ENCODE data around the gene PDE7B.

Gene PDE7B

DNA sequence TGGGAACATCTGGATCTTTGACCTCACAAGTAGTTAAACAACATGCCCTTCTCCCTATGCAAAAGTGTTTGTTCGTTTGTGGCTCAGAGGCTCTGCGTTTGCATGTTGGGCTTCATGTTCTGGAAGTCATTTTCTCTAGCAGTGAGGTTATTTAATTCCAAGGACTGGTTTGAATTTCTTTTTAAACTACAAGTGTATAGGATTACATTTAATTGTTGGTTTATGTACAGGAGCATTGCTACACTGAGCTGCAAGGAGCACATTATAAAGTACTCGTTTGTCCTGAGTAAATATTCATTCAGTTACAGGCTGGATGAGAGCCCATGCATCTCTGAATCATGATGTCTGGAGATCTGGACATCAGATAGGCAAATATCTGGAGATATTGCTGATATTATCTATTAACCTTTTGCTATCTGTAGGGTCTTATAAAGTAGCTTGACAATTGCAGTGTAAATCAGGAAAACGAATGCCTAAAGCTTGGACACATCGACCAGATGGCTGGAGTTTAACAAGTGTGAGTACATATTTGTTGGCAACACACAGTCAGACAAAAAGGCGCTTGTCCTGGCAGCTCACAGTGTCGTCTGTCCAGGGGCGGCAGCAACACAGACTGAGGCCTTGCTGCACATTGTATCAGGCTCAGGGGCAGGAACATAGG, 84.6 kb downstream of the PDE7B start:
- no peak for DNase-seq (ENCODE audit: low read depth in 2 of 2)

DNA sequence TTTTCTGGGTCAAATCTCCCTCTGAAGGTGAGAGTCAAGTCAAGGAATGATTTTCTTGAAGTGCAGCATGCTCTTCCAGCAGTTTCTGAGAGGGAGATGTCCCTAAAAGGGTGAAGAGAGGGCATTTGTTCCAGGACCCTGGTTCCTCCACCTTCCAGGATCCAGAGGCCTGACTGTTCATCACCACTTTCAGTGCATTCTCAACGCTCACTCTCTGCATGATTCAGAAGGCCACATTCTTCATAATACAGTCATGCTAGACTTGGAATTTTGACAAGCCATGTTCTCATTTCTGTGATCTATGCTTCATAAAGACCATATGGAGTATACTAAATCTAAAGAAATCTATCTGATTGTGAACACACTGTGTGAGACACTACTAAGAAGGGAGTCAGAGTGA, 85.1 kb downstream of the PDE7B start:
- DNase-seq (ENCODE audit: low read depth in 2 of 2) = no peak

DNA sequence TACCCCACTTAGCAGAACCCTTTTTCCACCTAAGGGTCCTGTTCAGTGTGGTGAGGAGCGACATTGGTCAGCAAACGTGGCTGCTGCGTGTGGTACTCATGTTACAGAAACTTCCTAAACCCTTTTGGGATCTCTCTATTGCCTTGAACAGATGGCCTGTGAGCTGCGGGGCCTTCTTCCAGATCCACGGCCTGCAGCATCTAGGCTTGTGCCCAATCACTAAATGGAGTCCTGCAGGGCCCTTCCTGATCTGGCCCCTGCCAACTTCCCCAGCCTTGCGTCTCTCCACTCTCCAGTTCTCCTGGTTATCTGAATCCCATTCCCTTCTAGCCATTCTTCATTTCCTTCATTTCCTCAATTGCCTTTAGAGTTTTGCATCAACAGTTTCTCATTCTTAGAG, 85.6 kb downstream of the PDE7B start:
- DNase-seq (ENCODE audit: low read depth in 2 of 2) = no peak

DNA sequence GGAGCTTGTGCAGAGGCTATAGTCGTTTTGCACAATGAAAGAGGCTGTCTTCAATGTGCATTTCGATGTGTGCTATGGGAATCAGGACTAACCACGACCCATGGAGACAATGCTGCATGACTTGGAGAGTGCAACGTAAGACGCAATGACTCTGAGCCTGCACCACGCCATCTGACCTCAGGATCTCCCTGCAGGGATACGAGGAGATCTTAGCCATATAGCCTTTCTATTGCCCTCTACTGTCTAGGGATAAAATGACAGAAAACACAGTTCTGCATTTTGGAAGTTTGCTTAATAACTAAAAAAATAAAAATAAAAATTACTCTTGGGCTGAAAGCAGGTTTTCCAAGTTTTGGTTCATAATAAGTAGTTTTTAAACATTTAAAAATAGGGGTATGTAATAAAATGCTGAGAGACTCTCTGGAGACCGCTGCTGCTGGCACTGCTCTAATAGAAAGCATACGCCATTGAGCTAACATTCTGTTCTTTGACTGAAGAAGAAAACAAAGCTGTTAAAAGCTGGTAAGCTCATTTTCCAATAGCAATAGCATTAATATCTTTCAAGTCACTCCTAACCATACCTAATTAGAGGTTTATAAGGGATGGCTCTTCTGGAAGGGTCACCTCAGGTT, 87.2 kb downstream of the PDE7B start:
- DNase-seq (ENCODE audit: low read depth in 2 of 2) = no peak

DNA sequence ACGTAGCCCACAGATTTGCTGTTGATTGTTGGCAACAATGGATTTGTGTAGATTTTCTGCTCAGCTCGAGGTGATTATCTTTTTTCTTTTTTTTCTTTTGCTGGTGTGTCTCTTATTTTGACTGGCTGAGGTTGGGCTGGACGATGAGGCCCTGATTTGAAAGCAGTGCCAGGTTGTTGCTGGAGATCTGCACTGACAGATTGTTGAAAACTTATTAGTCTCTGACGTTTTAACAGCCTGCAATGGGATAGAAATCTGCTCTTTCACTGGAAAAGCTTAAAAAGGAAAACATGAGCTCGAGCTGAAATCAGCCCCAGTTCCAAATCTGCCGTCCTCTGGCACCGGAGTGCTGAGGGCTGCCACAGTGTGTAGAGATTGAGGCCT, 87.7 kb downstream of the PDE7B start:
- no peak for DNase-seq (ENCODE audit: low read depth in 2 of 2)

DNA sequence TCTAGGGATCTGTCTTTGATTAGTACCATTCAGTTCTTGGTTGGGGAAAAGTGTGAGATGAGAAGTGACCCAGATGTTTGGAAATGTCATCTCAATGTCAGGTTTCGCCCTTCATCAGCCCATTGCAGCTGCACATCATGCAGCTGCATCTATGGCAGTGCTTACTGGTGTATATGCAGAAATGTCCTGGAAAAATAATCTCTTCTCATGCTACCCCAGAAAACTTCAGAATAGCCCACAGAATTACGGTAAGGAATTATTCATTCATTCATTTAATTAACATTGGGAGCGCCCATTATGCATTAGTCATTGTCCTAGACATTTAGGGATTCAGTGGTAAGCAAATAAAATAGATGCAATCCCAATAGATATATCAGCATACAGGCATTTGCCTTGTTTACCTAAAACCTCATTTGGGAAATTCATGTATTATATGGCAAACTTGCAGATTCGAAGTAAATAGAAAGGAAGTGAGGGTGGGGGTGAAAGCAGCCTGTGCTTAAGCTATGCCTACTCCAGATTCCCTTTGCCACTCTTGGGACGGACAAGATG, 89.2 kb downstream of the PDE7B start:
- DNase-seq (ENCODE audit: low read depth in 2 of 2) = no peak

DNA sequence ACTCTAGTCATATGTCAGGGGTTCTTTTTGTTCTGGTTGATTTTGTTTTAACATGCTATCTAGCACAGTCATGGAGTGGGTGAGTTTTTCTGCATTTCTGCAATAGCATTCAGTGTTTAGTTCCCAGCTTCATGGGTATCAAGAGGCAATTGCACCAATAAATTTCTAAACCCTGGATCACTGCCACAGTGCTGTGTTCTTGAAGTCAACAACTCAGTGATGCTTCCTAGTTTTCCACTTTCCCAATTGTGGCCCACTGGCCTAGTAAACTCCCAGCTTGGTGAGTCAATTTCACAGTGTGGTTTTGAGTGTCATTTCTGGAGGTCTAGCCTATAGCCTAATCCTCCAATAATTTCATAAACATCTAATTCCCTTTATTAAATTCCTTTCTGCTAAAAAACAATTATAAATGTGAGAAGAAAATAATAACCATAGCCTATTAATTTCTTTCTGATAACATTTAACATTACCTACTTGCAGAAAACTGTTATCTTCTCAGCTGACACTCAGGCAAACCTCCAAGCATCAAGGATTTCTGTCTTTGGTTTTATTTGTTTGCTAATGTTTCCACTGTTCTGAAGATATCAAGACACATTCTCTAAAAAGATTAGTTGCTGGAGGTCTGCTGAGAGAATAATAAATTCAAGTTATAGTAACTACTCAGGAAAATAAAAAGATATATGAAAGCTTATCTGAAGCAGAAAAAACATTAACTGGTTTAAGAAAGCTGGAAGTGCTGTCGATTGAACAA, 89.9 kb downstream of the PDE7B start:
- DNase-seq (ENCODE audit: low read depth in 2 of 2) = no peak

DNA sequence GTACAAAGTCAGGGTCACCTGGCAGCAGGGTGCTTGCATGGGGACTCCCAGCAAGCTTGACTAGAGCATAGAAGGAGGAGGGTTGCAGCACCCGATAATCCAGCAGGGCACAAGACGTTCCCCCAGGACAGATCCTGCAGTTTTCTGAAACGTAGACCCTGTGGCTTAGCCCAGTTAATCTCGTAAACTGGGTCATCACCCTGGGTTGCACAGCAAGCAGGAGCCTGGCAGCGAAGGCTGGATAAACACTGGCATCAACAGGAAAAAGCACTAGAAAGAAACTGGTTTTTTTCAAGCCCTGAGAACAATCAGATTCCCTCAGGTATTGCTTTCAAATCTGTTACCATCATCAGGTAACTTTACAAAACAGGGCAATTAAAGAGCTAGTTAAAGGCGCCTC, 92.6 kb downstream of the PDE7B start:
- no peak for DNase-seq (ENCODE audit: low read depth in 2 of 2)

DNA sequence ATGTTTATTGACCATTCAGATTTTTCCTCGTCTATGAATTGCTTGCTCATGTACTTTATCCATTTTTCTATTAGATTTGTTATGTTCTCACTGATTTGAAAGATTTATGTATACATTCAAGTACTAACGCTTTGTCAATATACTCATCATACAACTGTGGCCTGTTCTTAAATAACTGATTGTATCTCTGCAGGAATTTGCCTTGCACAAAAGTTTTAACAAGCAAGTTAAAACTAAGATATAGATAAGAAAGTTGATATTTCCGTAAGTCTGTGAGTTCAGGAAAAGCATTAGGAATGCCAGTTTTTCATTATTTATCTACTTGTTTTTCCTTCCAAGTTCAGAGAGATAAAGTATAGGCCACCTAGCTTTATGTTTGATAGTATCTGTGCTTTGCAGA, 95.2 kb downstream of the PDE7B start:
- DNase-seq (ENCODE audit: low read depth in 2 of 2) = no peak

DNA sequence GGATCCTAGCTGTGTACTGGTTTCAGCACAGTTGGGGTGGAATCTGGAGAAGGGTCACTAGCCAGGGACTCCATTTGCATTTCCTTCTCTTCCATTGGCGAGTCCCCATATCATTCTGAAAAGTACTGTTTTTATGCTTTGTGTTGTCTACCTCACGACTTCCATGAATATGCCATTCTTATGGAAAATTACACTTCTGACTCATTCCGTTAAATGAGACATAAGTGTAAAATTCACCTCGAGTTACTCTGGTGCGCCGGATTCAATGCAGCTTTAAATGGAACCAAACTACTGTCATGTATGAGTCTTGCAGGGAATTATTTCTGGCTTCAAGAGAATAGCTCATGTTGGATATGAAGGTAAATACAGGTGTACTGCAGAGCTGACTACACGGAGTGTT, 99.2 kb downstream of the PDE7B start:
- no peak for DNase-seq (ENCODE audit: low read depth in 2 of 2)

DNA sequence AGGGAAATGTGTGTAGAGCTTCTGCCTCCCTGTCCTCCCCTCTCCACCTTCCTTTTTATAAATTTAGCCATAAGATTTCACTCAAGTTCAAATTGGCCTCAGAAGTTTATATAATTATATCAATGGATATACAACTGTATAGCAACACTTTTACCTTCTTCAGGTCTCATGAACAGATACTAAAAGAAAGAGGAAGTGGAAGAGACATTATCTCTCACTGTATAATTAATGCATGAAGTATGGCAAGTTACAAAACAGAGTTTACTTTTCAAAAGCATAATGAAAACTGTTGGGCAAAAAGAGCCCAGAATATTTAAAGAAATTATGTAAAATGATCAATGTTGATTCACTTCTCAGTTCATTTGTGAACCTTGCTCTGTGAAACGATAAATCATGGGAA, 99.7 kb downstream of the PDE7B start:
- no peak for DNase-seq (ENCODE audit: low read depth in 2 of 2)

DNA sequence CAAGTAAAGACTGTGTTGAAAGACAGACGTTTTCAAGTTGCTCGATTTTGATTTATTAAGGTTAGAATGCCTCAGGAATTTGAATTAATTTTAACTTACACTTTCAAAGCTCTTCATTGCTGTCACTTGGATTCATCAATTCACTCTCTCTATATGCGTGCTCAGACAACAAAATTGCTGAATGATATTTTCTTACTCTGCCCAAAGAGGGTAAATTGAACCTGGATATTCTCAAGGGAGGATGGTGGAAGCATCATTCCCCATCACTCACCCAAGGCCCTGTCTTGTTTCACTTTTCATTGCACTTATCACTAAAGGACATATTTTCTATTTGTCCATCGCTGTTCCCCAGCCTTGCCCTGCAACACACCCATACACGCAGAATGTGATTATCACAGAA, 102.3 kb downstream of the PDE7B start:
- DNase-seq (ENCODE audit: low read depth in 2 of 2) = no peak

DNA sequence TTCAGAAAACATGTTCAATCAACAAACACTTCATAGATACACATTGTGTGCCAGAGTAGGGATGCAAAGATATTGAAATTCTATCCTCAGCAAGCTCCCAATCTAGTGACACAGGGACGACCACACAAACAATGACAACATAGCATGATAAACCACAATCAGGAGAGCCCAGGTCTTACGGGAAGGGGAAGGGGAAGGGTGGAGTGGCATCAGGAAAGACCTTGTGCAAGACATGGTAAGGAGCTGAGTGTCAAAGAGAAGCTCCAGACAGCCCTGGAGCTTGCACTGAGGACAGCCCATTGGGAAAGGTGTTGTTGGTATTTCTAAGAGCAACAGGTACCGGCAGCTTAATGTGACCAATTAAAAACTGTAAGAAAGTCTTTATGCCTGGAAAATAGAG, 103.6 kb downstream of the PDE7B start:
- no peak for DNase-seq (ENCODE audit: low read depth in 2 of 2)

DNA sequence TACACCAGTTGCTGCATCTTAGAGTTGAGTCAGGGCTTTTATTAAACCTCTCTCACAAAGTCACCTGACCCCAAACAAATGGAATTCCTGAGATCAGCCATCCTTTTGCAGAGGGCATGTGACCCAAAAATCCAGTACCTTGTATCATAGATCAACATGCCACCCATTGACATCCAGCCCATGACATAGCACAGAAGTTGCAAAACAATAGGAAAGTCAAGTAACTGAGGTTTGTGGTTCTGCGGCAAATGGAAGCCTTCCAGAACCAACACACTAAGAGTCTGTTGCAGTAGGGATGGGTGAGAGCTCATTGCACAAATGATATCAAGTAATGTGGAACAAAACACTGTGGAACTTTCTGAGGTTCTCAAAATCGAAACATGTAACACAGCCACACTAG, 111.2 kb downstream of the PDE7B start:
- no peak for DNase-seq (ENCODE audit: low read depth in 2 of 2)

DNA sequence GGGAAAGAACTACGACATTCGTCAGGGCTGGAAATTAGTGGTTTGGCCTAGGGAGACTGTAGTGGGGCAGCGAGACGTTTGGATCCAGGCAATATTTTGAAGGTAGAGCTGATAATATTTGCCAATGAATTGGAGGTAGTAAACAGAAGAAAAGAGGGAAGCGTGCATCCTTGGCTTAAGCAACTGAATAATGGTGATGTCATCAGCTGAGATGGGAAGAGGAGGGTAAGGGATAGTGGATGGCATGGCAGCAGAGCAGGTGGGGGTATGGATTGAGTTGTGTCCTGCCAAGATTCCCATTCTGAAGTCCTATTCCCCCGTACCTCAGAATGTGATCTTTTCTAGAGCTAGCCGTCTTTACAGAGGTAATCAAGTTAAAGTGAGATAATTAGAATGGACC, 119.2 kb downstream of the PDE7B start:
- DNase-seq (ENCODE audit: low read depth in 2 of 2) = no peak

DNA sequence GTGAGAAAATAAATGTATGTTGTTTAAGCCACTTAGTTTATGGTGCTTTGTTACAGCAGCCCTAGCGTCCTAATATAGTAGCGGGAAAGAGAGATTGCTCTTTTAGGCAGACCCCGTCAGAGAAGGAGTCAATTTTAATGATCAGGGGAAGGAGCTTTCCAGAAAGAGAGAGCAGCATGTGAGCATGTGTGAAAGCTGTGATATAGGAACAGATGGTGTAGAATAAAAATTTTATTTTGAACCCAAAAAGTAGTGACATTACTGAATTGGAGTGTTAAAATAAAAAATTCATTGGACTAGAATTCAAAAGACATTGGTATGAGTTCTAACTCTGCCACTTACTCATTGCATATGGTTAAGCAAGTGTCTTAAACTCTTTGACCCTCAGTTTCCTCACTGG, 119.8 kb downstream of the PDE7B start:
- DNase-seq (ENCODE audit: low read depth in 2 of 2) = no peak

DNA sequence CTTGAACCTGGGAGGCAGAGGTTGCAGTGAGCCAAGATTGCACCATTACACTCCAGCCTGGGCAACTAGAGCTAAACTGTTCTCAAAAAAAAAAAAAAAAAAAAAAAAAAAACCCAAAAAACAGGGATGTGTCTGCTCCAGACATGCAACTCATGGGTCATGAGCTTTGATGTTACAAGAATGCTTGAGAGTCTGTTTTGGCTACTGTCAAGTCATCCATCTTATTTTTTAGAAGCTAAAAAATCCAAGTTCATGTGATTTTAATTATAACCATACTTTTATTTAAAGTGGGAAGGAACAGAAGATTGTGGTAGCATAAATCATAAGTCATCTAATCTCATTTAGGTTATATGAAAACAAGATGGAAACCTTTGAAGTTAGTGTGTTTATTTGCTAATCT, 120.6 kb downstream of the PDE7B start:
- no peak for DNase-seq (ENCODE audit: low read depth in 2 of 2)

DNA sequence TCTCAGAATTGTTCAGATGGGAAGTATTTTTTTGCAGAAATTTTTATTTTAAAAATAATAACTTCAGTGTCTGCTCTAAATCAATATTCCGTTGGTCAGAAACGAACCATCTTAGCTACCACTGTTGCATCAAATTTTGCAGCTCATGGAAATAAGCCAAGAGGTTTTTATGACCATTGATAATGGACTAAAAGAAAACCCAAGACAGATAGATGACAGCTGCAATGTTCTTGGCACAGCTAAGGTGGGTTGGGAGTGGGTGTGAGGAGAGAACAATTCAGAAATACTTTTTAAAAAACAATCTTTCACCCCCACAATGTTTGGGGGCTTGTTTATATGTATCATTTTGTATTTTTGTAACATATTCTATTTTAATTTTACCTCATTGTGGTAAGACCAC, 121.1 kb downstream of the PDE7B start:
- DNase-seq (ENCODE audit: low read depth in 2 of 2) = no peak

DNA sequence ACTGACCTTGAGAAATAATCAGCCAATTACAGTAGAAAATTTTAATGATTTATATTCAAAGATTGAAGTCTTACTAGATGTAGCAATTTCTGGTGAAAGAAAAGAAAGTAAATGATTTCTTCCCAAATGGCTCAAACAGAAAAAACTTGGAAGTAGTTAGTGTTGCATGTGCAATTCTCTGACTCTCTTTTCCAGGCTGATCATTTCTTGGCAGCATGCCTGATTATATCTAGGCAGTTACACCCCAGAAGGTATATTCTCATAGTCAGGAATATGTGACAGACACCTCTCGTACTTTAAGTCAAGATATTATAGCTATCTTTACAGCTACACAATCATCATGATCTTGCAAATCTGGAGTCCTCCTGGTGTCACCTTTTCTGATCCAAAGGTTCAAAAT, 122.9 kb downstream of the PDE7B start:
- no peak for DNase-seq (ENCODE audit: low read depth in 2 of 2)

DNA sequence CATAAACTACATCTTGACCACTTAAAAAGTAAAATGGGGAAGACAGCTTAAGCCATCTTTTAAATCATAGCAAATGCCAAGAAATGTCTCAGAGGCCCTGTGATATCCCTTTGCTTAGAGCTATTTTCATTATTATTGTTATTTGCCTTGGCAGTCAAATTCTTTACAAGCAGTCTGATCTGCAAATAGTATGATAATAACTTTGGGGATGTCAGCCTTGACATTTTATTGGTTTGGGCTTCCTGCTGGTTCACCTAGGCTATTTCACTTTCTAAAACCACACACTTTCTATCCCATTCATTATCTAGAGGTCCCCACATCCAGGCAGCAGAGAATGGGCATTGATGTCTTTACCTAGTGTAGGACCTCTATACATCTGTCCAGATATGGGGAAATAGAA, 125.1 kb downstream of the PDE7B start:
- no peak for DNase-seq (ENCODE audit: low read depth in 2 of 2)

DNA sequence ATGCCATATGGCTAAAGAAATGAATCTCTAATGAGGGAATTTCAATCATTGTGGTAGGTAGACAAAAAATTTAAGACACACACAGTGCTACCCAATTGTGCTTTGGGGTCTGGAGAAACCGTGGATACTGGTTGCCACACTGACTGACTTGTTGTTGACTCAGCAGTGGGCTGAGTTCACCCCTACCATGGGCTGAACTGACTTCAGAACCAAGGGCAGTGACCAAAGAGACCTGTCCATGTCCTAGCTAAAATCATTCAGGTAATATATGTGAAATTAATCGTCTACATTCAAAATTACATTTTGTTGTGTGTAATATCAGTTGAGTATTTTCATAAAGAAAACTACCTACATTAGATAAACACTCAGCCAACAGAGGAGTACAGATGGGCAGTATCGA, 131.6 kb downstream of the PDE7B start:
- DNase-seq (ENCODE audit: low read depth in 2 of 2) = no peak

DNA sequence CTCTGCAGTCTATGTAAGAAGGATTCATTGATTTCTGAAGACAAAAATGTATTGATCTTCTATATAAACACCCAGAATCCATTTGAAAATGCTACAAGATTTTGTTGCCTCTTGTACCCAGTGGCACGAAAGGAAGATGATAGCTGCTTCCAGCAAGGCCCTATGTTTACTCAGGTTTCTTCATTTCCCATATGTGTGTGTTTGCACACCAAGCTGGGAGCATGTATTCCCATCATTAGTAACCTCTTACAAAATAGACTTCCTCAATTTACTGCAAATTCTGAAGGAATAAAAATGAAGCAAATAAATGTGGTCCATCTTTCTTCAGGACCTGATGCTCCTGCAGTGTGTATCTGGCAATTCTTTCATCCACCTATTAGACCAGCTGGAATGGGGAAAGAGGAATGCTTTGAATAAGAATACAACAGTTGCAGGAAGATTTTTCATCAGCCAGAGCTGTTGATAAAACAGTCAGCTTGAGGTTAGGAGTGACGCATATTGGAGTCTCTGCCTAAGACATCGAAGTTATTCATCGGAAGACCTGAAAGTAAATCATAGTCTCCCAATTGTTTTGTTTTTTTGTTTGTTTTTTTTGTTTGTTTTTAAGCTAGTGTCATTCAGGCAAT, 132.3 kb downstream of the PDE7B start:
- no peak for DNase-seq (ENCODE audit: low read depth in 2 of 2)

DNA sequence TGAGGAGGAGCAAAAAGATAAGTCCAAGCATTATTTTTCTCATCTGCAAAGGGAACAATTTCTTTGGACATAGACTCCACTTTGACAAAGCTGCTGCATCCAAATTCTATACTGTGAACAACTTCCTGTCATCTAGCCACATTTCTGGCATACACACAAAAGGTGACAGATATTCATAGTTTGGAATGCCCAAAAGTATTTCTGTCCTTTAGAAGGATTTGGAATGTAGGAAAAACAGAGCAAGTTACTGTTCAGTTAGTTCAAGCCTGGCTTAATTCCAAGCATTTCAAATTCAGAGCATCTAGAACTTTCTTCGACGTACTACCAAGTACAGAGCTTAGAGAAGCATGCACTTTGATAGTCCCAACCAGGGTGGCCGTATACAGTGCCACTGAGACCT, 134.0 kb downstream of the PDE7B start:
- no peak for DNase-seq (ENCODE audit: low read depth in 2 of 2)

Measured in stimulated activated CD8-positive, alpha-beta memory T cell treated with anti-CD3 and anti-CD28 coated beads, Interleukin-2, amount 100 ng/mL, for 1 hour (primary cell).